K562 (cell line): ENCODE measurements around the gene IL27RA. TPM values are rescaled to one million over a fixed set of nuclear protein-coding genes. Genes with fewer than 3 reads are reported as not detected.

Source experiments
- BHLHE40 ChIP-seq: IDR thresholded peaks from 2 replicates; pipeline ENCODE4 v1.6.1; 2011; ENCODE audit warnings: low read length, improper control_type of control experiment
- ETS2 ChIP-seq: IDR thresholded peaks from 2 replicates; pipeline ENCODE4 v1.6.1; 2016; ENCODE audit warnings: borderline replicate concordance, missing genetic modification characterization, mild to moderate bottlenecking, moderate library complexity, missing compliant biosample characterization; ENCODE audit not compliant: poor library complexity, severe bottlenecking
- EZH2 ChIP-seq: IDR thresholded peaks from 2 replicates; pipeline ENCODE4 v1.6.1; 2012; ENCODE audit warnings: low read depth, mild to moderate bottlenecking, inconsistent platforms, low read length, borderline replicate concordance
- FOXK2 ChIP-seq, 2 experiments: fragments of 450-650 bp; IDR thresholded peaks in 1 of 2; conservative IDR thresholded peaks in 1 of 2; 2 replicates each; pipeline ENCODE4 v1.6.1; 2016; ENCODE audit warnings: low read depth in 2 of 2, mild to moderate bottlenecking in 1 of 2
- HDAC2 ChIP-seq: fragments of 450-650 bp; IDR thresholded peaks from 2 replicates; pipeline ENCODE4 v1.6.1; 2016; ENCODE audit warnings: mild to moderate bottlenecking
- HEY1 ChIP-seq: fragments of 250-450 bp; sonication (Bioruptor Pico); IDR thresholded peaks from 2 replicates; pipeline ENCODE4 v1.5.0; 2020; ENCODE audit warnings: mild to moderate bottlenecking, moderate library complexity, borderline replicate concordance
- HNRNPUL1 ChIP-seq: fragments of 200-400 bp; formaldehyde crosslinking; IDR thresholded peaks from 2 replicates; pipeline ENCODE4 v1.6.1; 2017; ENCODE audit warnings: low read length
- NFIX ChIP-seq: fragments of 250-450 bp; sonication (Bioruptor Pico); IDR thresholded peaks from 2 replicates; pipeline ENCODE4 v1.4.0; 2020; ENCODE audit warnings: low read depth, mild to moderate bottlenecking, moderate library complexity
- POLR2A ChIP-seq: fragments of 450-650 bp; conservative IDR thresholded peaks from 2 replicates; pipeline ENCODE4 v1.6.1; 2016
- PTTG1 ChIP-seq: fragments of 450-650 bp; IDR thresholded peaks from 2 replicates; pipeline ENCODE4 v1.6.1; 2016; ENCODE audit warnings: low read depth, mild to moderate bottlenecking, missing genetic modification characterization, missing compliant biosample characterization
- RBM15 ChIP-seq: fragments of 200-400 bp; formaldehyde crosslinking; IDR thresholded peaks from 2 replicates; pipeline ENCODE4 v1.6.1; 2018; ENCODE audit warnings: mild to moderate bottlenecking, low read length, moderate library complexity; ENCODE audit not compliant: insufficient read depth
- TEAD4 ChIP-seq, 2 experiments: sonication (generic) in 1 of 2; formaldehyde crosslinking in 1 of 2; IDR thresholded peaks; 2 replicates each; pipeline versions ENCODE4 v1.6.1 to v1.8.0; 2012 to 2022; ENCODE audit warnings: borderline replicate concordance in 1 of 2, inconsistent platforms in 1 of 2, low read length in 1 of 2, mild to moderate bottlenecking in 1 of 2, missing genetic modification reagents in 1 of 2
- XRCC4 ChIP-seq: IDR thresholded peaks from one replicate; pipeline ENCODE4 v1.6.1; 2011; ENCODE audit not compliant: insufficient read depth, insufficient read length; ENCODE audit errors: extremely low read depth
- ZFP30 ChIP-seq: fragments of 250-450 bp; sonication (Bioruptor Pico); IDR thresholded peaks from 2 replicates; pipeline ENCODE4 v1.8.0; 2022; ENCODE audit warnings: moderate library complexity, mild to moderate bottlenecking, inconsistent platforms, borderline replicate concordance
- ZKSCAN1 ChIP-seq: fragments of 150-350 bp; IDR thresholded peaks from 2 replicates; pipeline ENCODE4 v1.6.1; 2016; ENCODE audit warnings: low read depth, low read length
- ZNF212 ChIP-seq: fragments of 450-650 bp; formaldehyde crosslinking; IDR thresholded peaks from 2 replicates; pipeline ENCODE4 v1.4.0; 2020; ENCODE audit warnings: mild to moderate bottlenecking
- polyA plus RNA-seq, 8 experiments: library from polyadenylated mRNA; depleted of rRNA in 4 of 8; stranded (reverse) in 5 of 8; unstranded in 3 of 8; fragments of >200 nt; fragmentation: Nextera tagmentation in 2 of 8; fragmentation: Illumina TruSeq in 1 of 8; extraction: Ambion mirVana in 2 of 8; extraction: Trizol in 1 of 8; gene quantifications; 2 replicates each; pipeline versions ENCODE4 v1.2.1 to v1.2.3, GENCODE V29; 2011 to 2014; ENCODE audit warnings: inconsistent platforms in 1 of 8, missing spikeins in 1 of 8
- total RNA-seq, 7 experiments: library from RNA; depleted of rRNA in 6 of 7; stranded (reverse); fragments of >200 nt in 6 of 7; fragmentation: Illumina TruSeq in 2 of 7; extraction: Trizol in 2 of 7; gene quantifications; 2 replicates each; pipeline versions ENCODE4 v1.2.1 to v1.2.3, GENCODE V29; 2011 to 2021; ENCODE audit warnings: low replicate concordance in 1 of 7
- TF ChIP-seq, protein P1 (sequence below): fragments of 450-650 bp; IDR thresholded peaks from 2 replicates; pipeline ENCODE4 v1.6.1; 2016; ENCODE audit warnings: mild to moderate bottlenecking, moderate library complexity

The IL27RA gene
- total and polyA plus RNA-seq, 9 of the 15 experiments (the other 6 are each of a cell fraction or from before 2014, with no cell fraction given), result 1.9 to 15.9 (median 12.0) TPM

DNA sequence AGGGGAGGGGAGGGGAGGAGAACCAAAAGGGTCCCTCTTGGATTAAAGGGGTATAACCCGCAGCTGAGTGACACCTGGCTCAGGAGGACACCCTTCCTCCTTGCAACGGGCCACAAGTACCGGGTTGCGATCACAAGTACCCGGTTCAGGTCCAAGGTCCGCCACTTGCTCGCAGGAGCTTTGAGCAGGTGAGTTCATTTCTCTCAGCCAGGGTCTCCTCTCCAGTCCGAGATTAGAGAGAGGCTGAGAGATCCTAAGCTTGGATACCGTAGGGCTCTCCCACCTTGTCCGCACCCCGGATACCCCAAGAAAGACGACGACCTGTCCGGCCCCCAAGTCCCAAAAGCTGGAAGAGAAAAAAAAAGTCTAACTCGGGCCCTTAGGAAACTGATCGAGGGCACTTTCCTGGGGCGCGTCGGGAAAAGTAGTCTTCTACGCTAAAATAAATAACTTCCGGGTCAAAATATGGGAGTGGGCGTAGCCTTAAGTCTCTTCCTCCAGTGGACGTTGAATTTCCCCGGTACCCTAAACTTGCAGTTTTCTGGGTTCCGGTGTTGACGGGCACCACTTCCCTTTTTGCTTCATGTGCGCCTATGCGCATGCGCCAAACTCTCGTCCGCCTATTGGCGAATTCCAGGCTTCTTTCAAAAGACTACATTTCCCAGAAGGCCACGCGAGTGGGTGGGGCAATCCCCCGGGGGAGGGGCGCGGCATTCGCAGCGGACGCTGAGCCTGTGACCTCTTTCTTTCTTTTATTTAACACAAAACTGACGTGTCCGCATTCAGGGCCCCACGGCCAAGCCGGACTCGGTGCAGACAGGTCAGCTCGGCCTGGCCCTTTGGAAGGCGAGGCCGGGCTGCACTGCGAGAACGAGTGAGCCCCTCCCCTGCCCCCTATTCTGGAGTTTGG is 49.6 kb downstream of the IL27RA start (continued):
- TF ChIP-seq, protein P1, sequence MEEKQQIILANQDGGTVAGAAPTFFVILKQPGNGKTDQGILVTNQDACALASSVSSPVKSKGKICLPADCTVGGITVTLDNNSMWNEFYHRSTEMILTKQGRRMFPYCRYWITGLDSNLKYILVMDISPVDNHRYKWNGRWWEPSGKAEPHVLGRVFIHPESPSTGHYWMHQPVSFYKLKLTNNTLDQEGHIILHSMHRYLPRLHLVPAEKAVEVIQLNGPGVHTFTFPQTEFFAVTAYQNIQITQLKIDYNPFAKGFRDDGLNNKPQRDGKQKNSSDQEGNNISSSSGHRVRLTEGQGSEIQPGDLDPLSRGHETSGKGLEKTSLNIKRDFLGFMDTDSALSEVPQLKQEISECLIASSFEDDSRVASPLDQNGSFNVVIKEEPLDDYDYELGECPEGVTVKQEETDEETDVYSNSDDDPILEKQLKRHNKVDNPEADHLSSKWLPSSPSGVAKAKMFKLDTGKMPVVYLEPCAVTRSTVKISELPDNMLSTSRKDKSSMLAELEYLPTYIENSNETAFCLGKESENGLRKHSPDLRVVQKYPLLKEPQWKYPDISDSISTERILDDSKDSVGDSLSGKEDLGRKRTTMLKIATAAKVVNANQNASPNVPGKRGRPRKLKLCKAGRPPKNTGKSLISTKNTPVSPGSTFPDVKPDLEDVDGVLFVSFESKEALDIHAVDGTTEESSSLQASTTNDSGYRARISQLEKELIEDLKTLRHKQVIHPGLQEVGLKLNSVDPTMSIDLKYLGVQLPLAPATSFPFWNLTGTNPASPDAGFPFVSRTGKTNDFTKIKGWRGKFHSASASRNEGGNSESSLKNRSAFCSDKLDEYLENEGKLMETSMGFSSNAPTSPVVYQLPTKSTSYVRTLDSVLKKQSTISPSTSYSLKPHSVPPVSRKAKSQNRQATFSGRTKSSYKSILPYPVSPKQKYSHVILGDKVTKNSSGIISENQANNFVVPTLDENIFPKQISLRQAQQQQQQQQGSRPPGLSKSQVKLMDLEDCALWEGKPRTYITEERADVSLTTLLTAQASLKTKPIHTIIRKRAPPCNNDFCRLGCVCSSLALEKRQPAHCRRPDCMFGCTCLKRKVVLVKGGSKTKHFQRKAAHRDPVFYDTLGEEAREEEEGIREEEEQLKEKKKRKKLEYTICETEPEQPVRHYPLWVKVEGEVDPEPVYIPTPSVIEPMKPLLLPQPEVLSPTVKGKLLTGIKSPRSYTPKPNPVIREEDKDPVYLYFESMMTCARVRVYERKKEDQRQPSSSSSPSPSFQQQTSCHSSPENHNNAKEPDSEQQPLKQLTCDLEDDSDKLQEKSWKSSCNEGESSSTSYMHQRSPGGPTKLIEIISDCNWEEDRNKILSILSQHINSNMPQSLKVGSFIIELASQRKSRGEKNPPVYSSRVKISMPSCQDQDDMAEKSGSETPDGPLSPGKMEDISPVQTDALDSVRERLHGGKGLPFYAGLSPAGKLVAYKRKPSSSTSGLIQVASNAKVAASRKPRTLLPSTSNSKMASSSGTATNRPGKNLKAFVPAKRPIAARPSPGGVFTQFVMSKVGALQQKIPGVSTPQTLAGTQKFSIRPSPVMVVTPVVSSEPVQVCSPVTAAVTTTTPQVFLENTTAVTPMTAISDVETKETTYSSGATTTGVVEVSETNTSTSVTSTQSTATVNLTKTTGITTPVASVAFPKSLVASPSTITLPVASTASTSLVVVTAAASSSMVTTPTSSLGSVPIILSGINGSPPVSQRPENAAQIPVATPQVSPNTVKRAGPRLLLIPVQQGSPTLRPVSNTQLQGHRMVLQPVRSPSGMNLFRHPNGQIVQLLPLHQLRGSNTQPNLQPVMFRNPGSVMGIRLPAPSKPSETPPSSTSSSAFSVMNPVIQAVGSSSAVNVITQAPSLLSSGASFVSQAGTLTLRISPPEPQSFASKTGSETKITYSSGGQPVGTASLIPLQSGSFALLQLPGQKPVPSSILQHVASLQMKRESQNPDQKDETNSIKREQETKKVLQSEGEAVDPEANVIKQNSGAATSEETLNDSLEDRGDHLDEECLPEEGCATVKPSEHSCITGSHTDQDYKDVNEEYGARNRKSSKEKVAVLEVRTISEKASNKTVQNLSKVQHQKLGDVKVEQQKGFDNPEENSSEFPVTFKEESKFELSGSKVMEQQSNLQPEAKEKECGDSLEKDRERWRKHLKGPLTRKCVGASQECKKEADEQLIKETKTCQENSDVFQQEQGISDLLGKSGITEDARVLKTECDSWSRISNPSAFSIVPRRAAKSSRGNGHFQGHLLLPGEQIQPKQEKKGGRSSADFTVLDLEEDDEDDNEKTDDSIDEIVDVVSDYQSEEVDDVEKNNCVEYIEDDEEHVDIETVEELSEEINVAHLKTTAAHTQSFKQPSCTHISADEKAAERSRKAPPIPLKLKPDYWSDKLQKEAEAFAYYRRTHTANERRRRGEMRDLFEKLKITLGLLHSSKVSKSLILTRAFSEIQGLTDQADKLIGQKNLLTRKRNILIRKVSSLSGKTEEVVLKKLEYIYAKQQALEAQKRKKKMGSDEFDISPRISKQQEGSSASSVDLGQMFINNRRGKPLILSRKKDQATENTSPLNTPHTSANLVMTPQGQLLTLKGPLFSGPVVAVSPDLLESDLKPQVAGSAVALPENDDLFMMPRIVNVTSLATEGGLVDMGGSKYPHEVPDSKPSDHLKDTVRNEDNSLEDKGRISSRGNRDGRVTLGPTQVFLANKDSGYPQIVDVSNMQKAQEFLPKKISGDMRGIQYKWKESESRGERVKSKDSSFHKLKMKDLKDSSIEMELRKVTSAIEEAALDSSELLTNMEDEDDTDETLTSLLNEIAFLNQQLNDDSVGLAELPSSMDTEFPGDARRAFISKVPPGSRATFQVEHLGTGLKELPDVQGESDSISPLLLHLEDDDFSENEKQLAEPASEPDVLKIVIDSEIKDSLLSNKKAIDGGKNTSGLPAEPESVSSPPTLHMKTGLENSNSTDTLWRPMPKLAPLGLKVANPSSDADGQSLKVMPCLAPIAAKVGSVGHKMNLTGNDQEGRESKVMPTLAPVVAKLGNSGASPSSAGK, result no peak
- TF ChIP-seq HNRNPUL1 (no peak), ETS2 (tag) (no peak), ZNF212 (CRISPR knock-in tag) (no peak), BHLHE40 (no peak), HDAC2 (no peak), POLR2A (peak; percentile 70), NFIX (CRISPR knock-in tag) (no peak), PTTG1 (tag) (no peak), XRCC4 (no peak), TEAD4 (IDR thresholded peaks at IDR 0.05; ENCODE audit: low read length) (peak; percentile 79), TEAD4 (CRISPR knock-in tag; IDR thresholded peaks at IDR 0.05; ENCODE audit: borderline replicate concordance) (peak; percentile 28; the same call in 1 of the 2 replicates), EZH2 (no peak), RBM15 (no peak), HEY1 (CRISPR knock-in tag) (no peak), ZFP30 (no peak), ZKSCAN1 (no peak; the same call in 1 of the 2 replicates), FOXK2 (conservative IDR thresholded peaks at IDR 0.05 in 1 of 2, IDR thresholded peaks at IDR 0.05 in 1 of 2; ENCODE audit: low read depth in 2 of 2) (peak; percentile 92 to 95)
